Psoas muscle (tissue), 8 donors: ENCODE measurements around the gene SCYGR2. TPM values are rescaled to one million over a fixed set of nuclear protein-coding genes. Genes with fewer than 3 reads are reported as not detected.

Source experiments
- ATAC-seq, 4 donors: fragments of 200-7000 bp; cut with Tn5 transposase; one replicate each; pipeline ENCODE4 v1.9.1; 2020; ENCODE audit warnings: moderate library complexity in 3 of 4, mild to moderate bottlenecking in 2 of 4
- DNase-seq, 2 donors: peaks; one replicate each; pipeline ENCODE4 v3.0.0-alpha.2; 2020
- H3K27ac ChIP-seq: fragments of 200-600 bp; one replicate; pipeline ENCODE4 v1.8.0; 2022
- H3K27me3 ChIP-seq, 3 donors: fragments of 200-600 bp in 1 of 3; one replicate each; pipeline versions ENCODE4 v1.6.1 to v1.8.0; 2013 to 2022; ENCODE audit warnings: low read length in 2 of 3, mild to moderate bottlenecking in 2 of 3, moderate library complexity in 1 of 3; ENCODE audit not compliant: insufficient read depth in 3 of 3
- H3K36me3 ChIP-seq, 2 donors: fragments of 200-600 bp in 1 of 2; one replicate each; pipeline versions ENCODE4 v1.6.1 to v1.8.0; 2013 to 2022; ENCODE audit warnings: low read depth in 1 of 2, mild to moderate bottlenecking in 1 of 2, moderate library complexity in 1 of 2; ENCODE audit not compliant: insufficient read depth in 1 of 2
- H3K4me1 ChIP-seq: fragments of 200-600 bp; one replicate; pipeline ENCODE4 v1.8.0; 2022
- H3K4me3 ChIP-seq: fragments of 200-600 bp; one replicate; pipeline ENCODE4 v1.8.0; 2022; ENCODE audit warnings: mild to moderate bottlenecking
- H3K9me3 ChIP-seq: fragments of 200-600 bp; one replicate; pipeline ENCODE4 v1.8.0; 2022
- WGBS, 3 donors: extraction: QIAGEN DNeasy Blood & Tissue Kit; methylation state at CpG; one replicate each; pipeline versions ENCODE4 v1.1.6 to v1.1.7; 2013; 5-methylcytosine and 5-hydroxymethylcytosine counted together
- intact Hi-C, 2 donors: fragments of 100-400 bp; cut with DNase I; formaldehyde crosslinking; loops; one replicate each; pipeline versions ENCODE4 v1.11.0 to v1.14.2; 2022
- polyA plus RNA-seq, 3 donors: library from polyadenylated mRNA; stranded (reverse); fragments of 200-250 nt; gene quantifications; one replicate each; pipeline ENCODE4 v1.2.3, GENCODE V29; 2013
- total RNA-seq, 4 donors: library from RNA; stranded (reverse); fragmentation: NEBNext Ultra II Directional in 2 of 4; extraction: Animal tissue kit (Norgen Biotek cat#: 25700) in 2 of 4; gene quantifications; one replicate each; pipeline versions ENCODE4 v1.2.1 to v1.2.4, GENCODE V29; 2021 to 2023
- TF ChIP-seq, protein P1 (sequence below): fragments of 200-600 bp; IDR thresholded peaks from one replicate; pipeline ENCODE4 v1.8.0; 2022; ENCODE audit warnings: antibody characterized with exemption
- donor health status: healthy with polysubstance abuse.
- donor health status: DM: no; HTN: no; CAD: no; lungs with moderate emphysema.
- donor health status: Bipolar disorder and iron deficiency.
- donor health status: healthy.
- donor health status: DM: yes; HTN: yes; CAD: no.
- donor health status: DM: no; HTN: no; CAD: no.
- donor health status: DM: no; HTN: no; CAD: no.
- donor health status: DM: yes; HTN: yes; CAD: no.

Gene SCYGR2
- total and polyA plus RNA-seq, 7 donors: not detected

DNA sequence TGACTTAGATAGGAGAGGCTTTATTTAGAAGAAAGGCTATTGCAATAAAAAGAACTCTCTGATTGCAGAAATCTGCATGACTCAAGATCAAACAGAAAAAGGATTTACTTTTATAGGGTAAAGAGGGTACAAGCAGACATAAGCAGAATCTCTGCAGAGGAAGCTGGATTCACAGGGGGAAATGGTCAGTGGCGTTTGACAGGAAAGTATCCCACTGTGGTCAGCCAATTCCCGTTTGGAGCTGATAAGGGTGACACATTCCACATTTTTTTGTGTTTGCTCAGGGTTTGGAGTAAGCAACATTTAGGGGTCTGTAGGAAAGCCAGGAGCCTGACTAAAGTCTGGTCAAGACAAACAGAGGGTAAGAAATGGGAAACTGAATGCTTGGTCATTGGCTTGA, 44.0 kb downstream of the SCYGR2 start:
- H3K27me3 ChIP-seq: no peaks in the 10 kb centered on the region
- TF ChIP-seq, protein P1, sequence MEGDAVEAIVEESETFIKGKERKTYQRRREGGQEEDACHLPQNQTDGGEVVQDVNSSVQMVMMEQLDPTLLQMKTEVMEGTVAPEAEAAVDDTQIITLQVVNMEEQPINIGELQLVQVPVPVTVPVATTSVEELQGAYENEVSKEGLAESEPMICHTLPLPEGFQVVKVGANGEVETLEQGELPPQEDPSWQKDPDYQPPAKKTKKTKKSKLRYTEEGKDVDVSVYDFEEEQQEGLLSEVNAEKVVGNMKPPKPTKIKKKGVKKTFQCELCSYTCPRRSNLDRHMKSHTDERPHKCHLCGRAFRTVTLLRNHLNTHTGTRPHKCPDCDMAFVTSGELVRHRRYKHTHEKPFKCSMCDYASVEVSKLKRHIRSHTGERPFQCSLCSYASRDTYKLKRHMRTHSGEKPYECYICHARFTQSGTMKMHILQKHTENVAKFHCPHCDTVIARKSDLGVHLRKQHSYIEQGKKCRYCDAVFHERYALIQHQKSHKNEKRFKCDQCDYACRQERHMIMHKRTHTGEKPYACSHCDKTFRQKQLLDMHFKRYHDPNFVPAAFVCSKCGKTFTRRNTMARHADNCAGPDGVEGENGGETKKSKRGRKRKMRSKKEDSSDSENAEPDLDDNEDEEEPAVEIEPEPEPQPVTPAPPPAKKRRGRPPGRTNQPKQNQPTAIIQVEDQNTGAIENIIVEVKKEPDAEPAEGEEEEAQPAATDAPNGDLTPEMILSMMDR: no peak
- 15 to 16% (median 16%) methylated on average over 2 of the region's 2 CpGs for WGBS, 3 donors
- no peak overlapping the region for H3K4me3 ChIP-seq
- H3K27ac ChIP-seq: no peak overlapping the region
- H3K4me1 ChIP-seq: no peaks in the 10 kb centered on the region
- no peak for ATAC-seq
- DNase-seq: no peak
- no peaks in the 10 kb centered on the region for H3K9me3 ChIP-seq
- no peaks in the 10 kb centered on the region for H3K36me3 ChIP-seq
- intact Hi-C loops: no loop called here

DNA sequence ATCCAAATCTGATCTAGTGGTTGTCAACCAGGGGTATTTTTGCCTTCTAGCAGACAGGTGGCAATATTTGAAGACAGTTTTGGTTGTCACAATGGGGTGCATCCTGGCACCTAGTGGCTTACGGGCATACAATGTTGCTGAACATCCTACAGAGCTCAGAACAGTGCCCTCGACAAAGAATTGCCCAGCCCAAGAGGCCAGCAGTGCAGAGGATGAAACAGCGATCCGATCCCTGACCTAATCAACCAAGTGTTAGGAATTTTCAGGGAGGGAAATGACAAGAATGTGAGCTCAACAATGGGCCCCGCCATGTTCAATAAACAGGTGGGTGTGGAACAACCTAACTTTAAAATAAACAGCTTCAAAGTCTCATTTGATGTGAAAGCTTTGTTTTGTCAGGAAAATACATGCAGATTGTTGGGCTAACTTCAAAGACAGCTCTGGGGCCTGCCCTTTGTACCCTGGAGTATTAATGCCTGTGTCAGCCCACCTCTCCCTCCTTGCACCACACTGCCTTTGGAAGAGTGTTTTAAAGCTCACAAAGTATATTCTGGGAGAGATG, 45.4 kb downstream of the SCYGR2 start:
- Histone ChIP-seq H3K4me1 (no peaks in the 10 kb centered on the region), H3K36me3 (no peaks in the 10 kb centered on the region), H3K9me3 (no peaks in the 10 kb centered on the region), H3K4me3 (no peak overlapping the region), H3K27ac (no peak overlapping the region), H3K27me3 (no peaks in the 10 kb centered on the region)
- ATAC-seq (no peak), DNase-seq (no peak)
- WGBS, 3 donors: 65 to 81% (median 79%) methylated on average over 5 of the region's 5 CpGs
- TF ChIP-seq, protein P1: no peak
- intact Hi-C loops: no loop called here

Other genes with a start within 250 kb of the SCYGR2 start
- not detected for gene TM4SF20, start 219.6 kb upstream of the SCYGR2 start, total RNA-seq
- under 1 TPM in 1 of 3 donors, not detected in 2; 0.14 TPM for gene TM4SF20, start 219.6 kb upstream of the SCYGR2 start, polyA plus RNA-seq
- not detected for gene SCYGR1, start 210.9 kb upstream of the SCYGR2 start, total RNA-seq
- gene SCYGR1, start 210.9 kb upstream of the SCYGR2 start, polyA plus RNA-seq: not detected
- gene AGFG1, start 126.7 kb upstream of the SCYGR2 start, total RNA-seq: 10 to 100 TPM; 54.9 to 68.2 (median 58.9) TPM
- gene AGFG1, start 126.7 kb upstream of the SCYGR2 start, polyA plus RNA-seq: 10 to 100 TPM; 19.0 to 41.4 (median 37.5) TPM
- not detected for gene SCYGR3, start 15.9 kb downstream of the SCYGR2 start, total RNA-seq
- not detected for gene SCYGR3, start 15.9 kb downstream of the SCYGR2 start, polyA plus RNA-seq
- not detected for gene SCYGR4, start 18.6 kb downstream of the SCYGR2 start, total RNA-seq
- gene SCYGR4, start 18.6 kb downstream of the SCYGR2 start, polyA plus RNA-seq: not detected
- not detected for gene SCYGR5, start 67.9 kb downstream of the SCYGR2 start, total RNA-seq
- gene SCYGR5, start 67.9 kb downstream of the SCYGR2 start, polyA plus RNA-seq: not detected
- gene SLC19A3, start 119.1 kb downstream of the SCYGR2 start, total RNA-seq: under 1 TPM in 3 of 4 donors, not detected in 1; 0.11 to 0.69 (median 0.46) TPM
- gene SLC19A3, start 119.1 kb downstream of the SCYGR2 start, polyA plus RNA-seq: under 1 TPM; 0.27 to 0.38 (median 0.31) TPM
- gene SCYGR6, start 125.9 kb downstream of the SCYGR2 start, total RNA-seq: not detected
- gene SCYGR6, start 125.9 kb downstream of the SCYGR2 start, polyA plus RNA-seq: not detected
- gene SCYGR7, start 129.4 kb downstream of the SCYGR2 start, total RNA-seq: not detected
- not detected for gene SCYGR7, start 129.4 kb downstream of the SCYGR2 start, polyA plus RNA-seq
- gene SCYGR8, start 147.0 kb downstream of the SCYGR2 start, total RNA-seq: not detected
- gene SCYGR8, start 147.0 kb downstream of the SCYGR2 start, polyA plus RNA-seq: not detected
- under 1 TPM in 2 of 4 donors, not detected in 2; 0.59 to 0.92 TPM for gene CCL20, start 214.9 kb downstream of the SCYGR2 start, total RNA-seq
- gene CCL20, start 214.9 kb downstream of the SCYGR2 start, polyA plus RNA-seq: under 1 TPM in 2 of 3 donors, not detected in 1; 0.18 to 0.36 TPM